ENCODE data around the gene CPEB2.

CPEB2 gene

GRCh38 chr4:15011166-15011565, 8.9 kb downstream of the CPEB2 start:
- no peak for DNase-seq

- no peak for DNase-seq
Observed at GRCh38 chr4:15012017-15012788, 9.9 kb downstream of the CPEB2 start.

DNA sequence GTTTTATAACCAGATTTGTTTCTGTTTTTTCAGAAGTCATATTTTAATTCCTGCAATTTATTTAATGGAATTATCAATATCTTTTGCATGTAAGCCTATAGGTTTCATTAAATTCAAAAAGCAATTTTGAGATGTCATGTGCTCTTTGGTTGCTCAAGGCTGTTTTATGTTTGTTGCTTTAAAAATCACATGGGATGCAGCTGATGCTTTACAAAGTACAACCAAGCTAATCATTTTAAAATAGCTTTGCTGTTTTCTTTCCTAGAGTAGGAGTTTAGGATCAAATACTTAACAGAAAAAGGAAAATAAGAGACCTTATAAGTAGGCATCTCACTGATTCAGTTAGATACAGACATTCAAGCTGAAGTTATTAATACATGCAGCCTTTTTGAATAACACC, 11.3 kb downstream of the CPEB2 start:
- no peak for DNase-seq

GRCh38 chr4:15015170-15015569, 12.9 kb downstream of the CPEB2 start:
- no peak for DNase-seq

DNA sequence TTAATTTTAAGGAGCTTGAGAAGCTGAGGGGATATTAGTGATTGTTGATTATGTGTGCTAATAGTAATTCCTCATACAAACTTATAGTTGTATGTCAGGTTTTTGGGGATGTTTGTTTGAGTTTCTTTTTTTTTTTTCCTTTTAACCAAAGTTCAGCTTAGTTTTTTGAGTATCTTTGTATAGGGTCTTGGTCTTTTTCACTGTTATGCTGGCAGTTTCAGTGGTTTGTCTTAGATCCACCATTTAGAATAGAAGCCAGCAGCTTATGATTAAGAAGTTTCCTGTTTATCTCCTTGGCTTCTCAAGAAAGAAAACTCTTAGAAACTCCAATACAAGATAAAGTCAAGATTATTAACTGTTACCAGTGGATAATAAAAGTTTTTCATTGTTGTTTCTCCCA, 16.1 kb downstream of the CPEB2 start:
- no peak for DNase-seq

DNA sequence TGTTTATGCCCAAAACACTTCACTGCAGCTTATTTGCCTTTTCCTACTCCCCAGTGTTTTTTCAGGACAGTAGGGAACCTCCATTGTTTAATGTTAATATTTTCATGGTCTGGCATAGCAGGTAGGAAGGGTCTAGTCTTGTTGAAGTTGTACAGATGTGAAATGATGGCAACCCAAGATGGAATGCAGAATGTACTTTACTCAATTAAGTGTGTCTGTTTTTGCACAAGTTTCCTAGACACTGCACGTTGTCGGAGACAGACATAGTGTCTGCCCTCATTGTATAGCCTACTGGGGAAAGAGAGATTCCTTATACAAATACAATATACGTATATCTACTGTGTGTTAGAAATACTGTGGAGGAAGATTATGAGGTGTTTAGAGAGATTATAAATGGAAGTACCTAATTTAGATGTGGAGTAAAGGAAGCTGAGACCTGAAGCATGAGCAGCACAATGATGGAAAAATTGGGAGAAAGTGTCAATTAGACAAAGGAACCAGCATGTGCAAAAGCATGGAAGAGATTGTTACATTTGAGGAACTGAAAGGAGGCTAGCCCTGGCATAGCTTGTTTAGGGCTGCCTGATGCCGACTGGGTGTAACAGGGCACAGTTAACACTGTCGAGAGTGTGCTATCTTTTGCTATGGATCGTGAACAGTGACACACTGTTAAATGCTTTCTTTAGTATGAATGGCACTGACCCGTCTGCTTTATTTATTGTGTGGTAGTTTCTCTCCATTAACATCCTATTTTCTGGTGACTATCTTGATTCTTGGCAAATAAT, 18.4 kb downstream of the CPEB2 start:
- DNase-seq = no peak

DNA sequence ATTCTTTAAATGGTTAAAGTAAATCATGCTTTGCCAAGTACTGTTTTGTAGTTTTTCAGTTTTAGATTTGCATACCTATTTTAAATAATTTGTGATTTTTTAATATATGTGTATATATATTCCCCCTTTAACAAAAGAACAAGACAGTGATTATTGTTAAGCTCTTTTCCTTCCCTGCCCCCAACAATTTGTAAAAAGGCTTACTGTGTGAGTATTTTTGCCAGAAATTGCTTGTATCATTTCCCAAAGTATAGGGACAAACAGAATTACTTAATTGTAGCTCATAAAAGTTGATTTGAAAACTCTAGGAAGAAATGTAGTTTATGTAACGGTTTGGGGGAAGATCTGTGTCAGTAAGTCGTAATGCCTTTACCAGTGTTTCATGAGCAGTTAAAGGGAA, 19.0 kb downstream of the CPEB2 start:
- no peak for DNase-seq

- no peak for DNase-seq
Observed at GRCh38 chr4:15021946-15022345, 19.7 kb downstream of the CPEB2 start.

- DNase-seq = no peak
Observed at GRCh38 chr4:15024386-15024785, 22.1 kb downstream of the CPEB2 start.

GRCh38 chr4:15025693-15026092, 23.4 kb downstream of the CPEB2 start:
- DNase-seq = no peak

- DNase-seq = no peak
Observed at GRCh38 chr4:15027921-15028435, 25.7 kb downstream of the CPEB2 start.

DNA sequence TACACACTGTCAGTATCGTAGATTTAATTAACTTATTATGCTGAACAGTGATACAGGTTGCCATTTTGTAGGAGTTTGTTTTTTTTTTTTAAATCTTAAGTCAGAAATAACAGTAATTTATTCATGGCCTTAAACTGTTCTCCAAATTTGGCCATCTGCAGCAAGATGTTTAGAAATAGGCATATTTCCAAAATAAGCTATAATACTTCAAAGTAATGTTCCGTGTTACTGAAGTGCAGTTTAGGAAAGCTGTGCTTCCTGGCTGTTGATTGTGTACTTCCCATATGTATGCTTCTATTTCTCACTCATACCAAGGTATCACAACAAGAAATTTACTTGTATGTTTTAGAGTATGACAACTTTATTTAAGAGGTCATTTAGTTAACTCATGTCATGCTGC, 28.9 kb downstream of the CPEB2 start:
- DNase-seq = no peak

DNA sequence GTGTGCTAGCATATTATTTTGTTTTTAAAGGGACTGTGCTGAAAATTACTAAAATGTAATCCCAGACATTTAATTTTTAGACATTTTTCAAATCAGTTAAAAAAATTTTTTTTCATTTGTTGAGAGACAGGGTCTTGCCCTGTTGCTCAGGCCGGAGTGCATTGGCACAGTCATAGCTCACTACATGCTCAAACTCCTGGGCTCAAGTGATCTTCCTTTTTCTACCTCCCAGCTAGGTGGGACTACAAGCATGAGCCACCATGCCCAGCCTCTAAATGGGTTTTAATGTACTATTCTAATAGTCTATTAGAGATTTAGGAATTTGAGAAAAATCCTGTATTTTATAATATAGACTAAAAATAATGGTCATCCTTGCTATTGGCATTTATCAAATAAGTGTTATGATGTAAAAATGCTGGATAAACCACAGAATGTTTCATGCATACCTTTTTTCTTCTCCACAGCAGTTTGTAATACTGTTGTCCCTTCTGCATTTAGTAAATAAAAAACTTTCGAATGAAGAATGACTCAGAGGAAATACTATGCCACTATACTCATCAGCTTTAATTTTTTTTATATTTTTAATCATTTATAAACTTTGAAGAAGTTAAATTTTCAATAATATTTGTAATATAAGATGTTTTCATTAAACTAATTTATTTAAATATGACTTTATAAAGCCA, 29.9 kb downstream of the CPEB2 start:
- DNase-seq = no peak

DNA sequence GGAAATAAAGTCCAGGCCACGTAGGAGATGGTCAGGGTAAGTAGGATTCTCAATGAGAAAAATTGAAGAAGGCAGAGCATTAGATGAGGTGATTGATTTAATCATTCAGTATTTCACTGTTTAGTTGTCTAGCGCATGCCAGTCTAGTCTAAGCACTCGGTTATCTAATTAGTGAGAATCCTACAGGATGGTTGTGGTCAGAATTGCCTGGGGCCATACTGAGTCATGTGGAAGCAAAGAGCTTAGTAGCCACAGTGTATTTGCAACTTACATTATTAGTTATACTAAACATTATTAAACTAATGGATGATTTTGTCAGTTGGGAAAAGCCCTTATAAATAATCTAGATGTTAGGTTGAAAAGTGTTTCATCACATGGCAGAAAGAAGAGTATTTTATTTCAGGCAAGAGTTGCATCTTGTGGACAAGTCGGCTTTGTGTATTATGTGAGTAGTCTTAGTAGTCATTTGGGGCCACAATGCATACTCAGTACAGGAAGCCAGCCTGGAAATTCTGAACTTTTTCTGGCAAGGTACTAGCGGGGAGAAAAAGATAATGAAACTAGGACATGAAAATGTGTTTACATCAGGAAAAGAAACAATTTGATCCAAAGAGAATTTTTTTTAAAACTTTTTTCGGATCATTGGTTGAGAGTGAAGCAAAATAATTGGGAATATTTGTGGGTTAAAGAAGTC, 31.9 kb downstream of the CPEB2 start:
- no peak for DNase-seq

DNA sequence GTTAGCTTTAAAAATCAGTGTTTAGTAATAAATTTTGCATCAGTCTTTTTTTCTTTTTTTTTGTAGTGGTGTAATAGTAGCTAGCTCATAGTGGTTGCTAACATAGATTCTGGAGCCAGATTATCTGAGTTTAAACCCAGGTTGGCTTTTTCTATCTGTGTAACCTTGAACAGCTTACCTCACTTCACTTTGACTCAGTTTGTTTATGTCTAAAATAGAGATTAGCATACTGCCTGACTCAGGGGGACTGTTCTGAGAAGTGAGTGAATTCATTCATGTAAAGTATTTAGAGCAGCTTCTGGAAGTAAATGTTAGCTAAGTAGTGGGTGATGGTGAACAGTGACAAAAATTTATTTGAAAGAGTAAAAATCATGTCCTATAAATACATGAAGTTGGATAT, 32.9 kb downstream of the CPEB2 start:
- no peak for DNase-seq

GRCh38 chr4:15037923-15038541, 35.8 kb downstream of the CPEB2 start:
- DNase-seq = no peak

DNA sequence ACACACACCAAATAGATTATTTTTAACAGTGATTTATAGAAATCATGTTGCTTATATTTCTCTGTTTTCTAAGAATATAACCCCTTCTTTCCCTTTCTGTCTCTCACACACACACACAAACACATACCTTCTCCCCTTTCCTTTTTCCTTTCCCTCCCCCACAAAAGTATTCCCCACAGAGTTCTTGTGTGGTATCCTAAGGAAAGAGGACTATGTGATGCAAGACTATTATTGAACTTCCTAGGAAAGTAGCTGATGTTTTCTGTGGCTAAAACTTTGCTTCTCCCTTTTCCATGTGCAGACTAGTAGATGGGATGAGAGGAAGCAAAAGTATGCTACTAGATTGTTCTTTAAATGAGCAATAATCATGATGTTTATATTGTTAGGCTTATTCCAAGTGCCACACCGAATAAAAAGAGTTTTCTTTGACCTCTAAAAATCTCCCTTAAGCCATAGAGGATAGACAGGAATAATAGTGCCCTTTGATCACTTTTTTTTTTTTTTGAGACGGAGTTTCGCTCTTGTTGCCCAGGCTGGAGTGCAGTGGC, 38.7 kb downstream of the CPEB2 start:
- DNase-seq = no peak

GRCh38 chr4:15042529-15043167, 40.4 kb downstream of the CPEB2 start:
- DNase-seq = no peak

DNA sequence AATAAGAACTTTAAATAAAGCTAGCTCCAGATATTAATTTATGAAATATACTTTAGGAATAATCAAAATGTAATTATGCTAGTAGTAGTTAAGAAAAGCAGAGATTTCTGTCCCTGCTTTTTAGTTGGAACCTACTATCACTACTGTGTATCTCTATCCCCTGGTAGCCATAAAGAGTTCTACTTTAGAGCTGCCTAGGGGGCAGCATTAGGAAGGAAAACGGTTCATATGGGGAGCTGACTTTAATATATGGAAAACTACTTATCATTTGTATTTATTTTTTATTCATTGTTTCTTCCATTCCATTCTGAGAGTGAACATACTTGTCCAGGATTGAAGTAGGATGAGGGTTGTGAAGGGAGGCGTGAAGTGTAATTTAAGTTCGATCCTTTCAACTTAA, 40.9 kb downstream of the CPEB2 start:
- no peak for DNase-seq

GRCh38 chr4:15043922-15044321, 41.6 kb downstream of the CPEB2 start:
- DNase-seq = no peak

DNA sequence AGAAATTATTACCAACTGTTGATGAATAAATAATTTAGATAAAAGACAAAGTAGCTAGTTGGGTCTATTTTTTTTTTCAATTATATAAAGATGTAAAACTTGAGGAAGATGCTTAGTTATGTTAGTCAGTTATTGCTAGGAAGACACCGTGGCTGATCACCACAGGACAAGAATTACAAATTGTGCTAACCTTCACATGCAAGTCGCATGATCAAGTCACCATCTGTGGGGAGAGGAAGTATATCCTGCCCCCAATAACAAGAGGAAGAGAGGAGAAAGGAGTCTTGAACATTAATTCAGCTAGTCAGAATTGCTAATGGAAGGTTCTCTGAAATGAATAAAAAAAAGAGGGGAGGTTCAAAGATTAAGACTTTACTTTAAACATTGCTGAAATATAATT, 52.3 kb downstream of the CPEB2 start:
- no peak for DNase-seq

DNA sequence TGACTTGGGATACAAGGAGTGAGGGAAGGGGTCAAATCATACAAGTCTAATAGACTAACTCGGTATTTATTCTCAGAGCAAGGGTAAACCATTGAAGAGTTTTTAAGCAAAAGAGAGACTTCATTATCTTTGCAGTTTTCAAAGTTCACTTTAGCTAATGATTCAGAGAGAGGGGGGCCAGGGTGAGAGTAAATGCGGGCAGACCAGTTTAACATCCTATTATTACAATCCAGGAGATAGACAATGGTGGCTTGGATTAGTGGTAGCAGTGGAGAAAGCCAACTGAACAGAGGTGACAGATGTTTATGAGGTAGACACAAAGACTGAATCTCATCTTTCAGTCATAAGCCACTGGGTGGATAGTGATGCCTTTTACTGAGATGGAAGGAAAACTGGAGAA, 57.9 kb downstream of the CPEB2 start:
- DNase-seq = no peak
